Activated T-cell treated with anti-CD3 and anti-CD28 coated beads, Interleukin-2, amount 50 U/mL, for 4 hours (primary cell): Measurements from ENCODE around the gene LRG1. TPM values are rescaled to one million over a fixed set of nuclear protein-coding genes. Genes with fewer than 3 reads are reported as not detected.
"Not testable (repeated sequence)": the region's sequence is repeated elsewhere in the genome, so short reads cannot be mapped to it uniquely, and the experiment has no call there.

Experiments used
- ATAC-seq, 2 donors: fragments of 200-7000 bp; cut with Tn5 transposase; one replicate each; pipeline ENCODE4 v1.10.0; 2021
- DNase-seq: peaks from one replicate; pipeline ENCODE4 v3.0.0-alpha.2; 2020
- H3K27me3 Mint-ChIP-seq: one replicate; pipeline ENCODE4 v1.8.0; 2021; ENCODE audit warnings: low read depth, mixed read lengths
- H3K36me3 Mint-ChIP-seq: one replicate; pipeline ENCODE4 v1.8.0; 2022; ENCODE audit warnings: mixed read lengths; ENCODE audit not compliant: insufficient read depth
- H3K4me1 Mint-ChIP-seq: one replicate; pipeline ENCODE4 v1.8.0; 2021; ENCODE audit warnings: low read depth, mixed read lengths
- H3K4me3 Mint-ChIP-seq: one replicate; pipeline ENCODE4 v1.8.0; 2021; ENCODE audit warnings: mild to moderate bottlenecking, moderate library complexity, mixed read lengths
- H3K9me3 Mint-ChIP-seq: one replicate; pipeline ENCODE4 v1.8.0; 2021; ENCODE audit warnings: mixed read lengths
- total RNA-seq, 3 donors: library from RNA; stranded (reverse); gene quantifications; one replicate each; pipeline ENCODE4 v1.2.1, GENCODE V29; 2021

The LRG1 gene
- total RNA-seq, 3 donors from 2014 or later = 0.08 to 0.24 (median 0.15) TPM

GRCh38 chr19:4550018-4550417 is 10.2 kb upstream of the LRG1 start:
- H3K9me3 Mint-ChIP-seq = no peaks in the 10 kb centered on the region
- ATAC-seq (no peak), DNase-seq (no peak)
- H3K4me1 Mint-ChIP-seq = no peaks in the 10 kb centered on the region
- peaks cover 9% of the 10 kb centered on the region for H3K27me3 Mint-ChIP-seq
- no peak overlapping the region for H3K4me3 Mint-ChIP-seq
- no peaks in the 10 kb centered on the region for H3K36me3 Mint-ChIP-seq

GRCh38 chr19:4548238-4548584 is 8.4 kb upstream of the LRG1 start:
- ATAC-seq = no peak
- H3K4me1 Mint-ChIP-seq = no peaks in the 10 kb centered on the region
- H3K36me3 Mint-ChIP-seq = no peaks in the 10 kb centered on the region
- H3K4me3 Mint-ChIP-seq = no peak overlapping the region
- no peaks in the 10 kb centered on the region for H3K9me3 Mint-ChIP-seq
- peaks cover 9% of the 10 kb centered on the region for H3K27me3 Mint-ChIP-seq
- DNase-seq = no peak

- Mint-ChIP-seq H3K4me1 (no peaks in the 10 kb centered on the region), H3K27me3 (peaks cover 7% of the 10 kb centered on the region), H3K36me3 (no peaks in the 10 kb centered on the region), H3K4me3 (no peak overlapping the region), H3K9me3 (no peaks in the 10 kb centered on the region)
- peak; percentile 32 to 34 for ATAC-seq
- no peak for DNase-seq
These were observed 7.7 kb upstream of the LRG1 start for GRCh38 chr19:4547303-4548237.

GRCh38 chr19:4543842-4544647 is 4.2 kb upstream of the LRG1 start:
- H3K4me3 Mint-ChIP-seq = no peak overlapping the region
- ATAC-seq = no peak
- H3K4me1 Mint-ChIP-seq = peaks cover 5% of the 10 kb centered on the region
- H3K9me3 Mint-ChIP-seq = peaks cover 3% of the 10 kb centered on the region
- H3K27me3 Mint-ChIP-seq = peaks cover 5% of the 10 kb centered on the region
- no peaks in the 10 kb centered on the region for H3K36me3 Mint-ChIP-seq
- no peak for DNase-seq

GRCh38 chr19:4542896-4543841 is 3.3 kb upstream of the LRG1 start:
- Mint-ChIP-seq H3K9me3 (peaks cover 3% of the 10 kb centered on the region), H3K36me3 (no peaks in the 10 kb centered on the region), H3K27me3 (peaks cover 10% of the 10 kb centered on the region), H3K4me1 (peaks cover 5% of the 10 kb centered on the region), H3K4me3 (no peak overlapping the region)
- ATAC-seq (no peak), DNase-seq (no peak)

- not testable (repeated sequence) for H3K36me3 Mint-ChIP-seq, H3K9me3 Mint-ChIP-seq, H3K4me3 Mint-ChIP-seq, H3K4me1 Mint-ChIP-seq, ATAC-seq, DNase-seq
- peaks cover 16% of the 10 kb centered on the region for H3K27me3 Mint-ChIP-seq
These were observed 1.9 kb upstream of the LRG1 start for GRCh38 chr19:4541806-4542145.

- H3K9me3 Mint-ChIP-seq = peaks cover 3% of the 10 kb centered on the region
- H3K4me1 Mint-ChIP-seq = peaks cover 5% of the 10 kb centered on the region
- no peak overlapping the region for H3K4me3 Mint-ChIP-seq
- DNase-seq (no peak), ATAC-seq (no peak)
- H3K27me3 Mint-ChIP-seq = peaks cover 16% of the 10 kb centered on the region
- no peaks in the 10 kb centered on the region for H3K36me3 Mint-ChIP-seq
These were observed 1.4 kb upstream of the LRG1 start for GRCh38 chr19:4541114-4541805.

GRCh38 chr19:4539169-4539692 is 605 bp downstream of the LRG1 start:
- no peak for ATAC-seq
- peaks cover 3% of the 10 kb centered on the region for H3K9me3 Mint-ChIP-seq
- peaks cover 7% of the 10 kb centered on the region for H3K4me1 Mint-ChIP-seq
- no peaks in the 10 kb centered on the region for H3K36me3 Mint-ChIP-seq
- no peak for DNase-seq
- no peak overlapping the region for H3K4me3 Mint-ChIP-seq
- H3K27me3 Mint-ChIP-seq = peaks cover 21% of the 10 kb centered on the region

- Mint-ChIP-seq H3K9me3 (peaks cover 3% of the 10 kb centered on the region), H3K4me1 (peaks cover 7% of the 10 kb centered on the region), H3K27me3 (peaks cover 21% of the 10 kb centered on the region), H3K36me3 (no peaks in the 10 kb centered on the region), H3K4me3 (no peak overlapping the region)
- no peak for DNase-seq
- no peak for ATAC-seq
These were observed 1.3 kb downstream of the LRG1 start for GRCh38 chr19:4538601-4538954.

GRCh38 chr19:4537953-4538600 is 1.8 kb downstream of the LRG1 start:
- Mint-ChIP-seq H3K4me1 (peaks cover 7% of the 10 kb centered on the region), H3K27me3 (peaks cover 21% of the 10 kb centered on the region), H3K4me3 (no peak overlapping the region), H3K9me3 (peaks cover 3% of the 10 kb centered on the region), H3K36me3 (no peaks in the 10 kb centered on the region)
- ATAC-seq (no peak), DNase-seq (no peak)

- Mint-ChIP-seq H3K4me3 (no peak overlapping the region), H3K36me3 (no peaks in the 10 kb centered on the region), H3K4me1 (peaks cover 7% of the 10 kb centered on the region), H3K9me3 (peaks cover 3% of the 10 kb centered on the region), H3K27me3 (peaks cover 21% of the 10 kb centered on the region)
- no peak for DNase-seq
- ATAC-seq = no peak
These were observed 3.0 kb downstream of the LRG1 start for GRCh38 chr19:4536798-4537197.

- Mint-ChIP-seq H3K4me1 (peaks cover 6% of the 10 kb centered on the region), H3K36me3 (no peaks in the 10 kb centered on the region), H3K9me3 (no peaks in the 10 kb centered on the region), H3K4me3 (no peak within 1 kb of the TSS), H3K27me3 (peaks cover 21% of the 10 kb centered on the region)
- ATAC-seq (peak; percentile 43 to 51), DNase-seq (peak; percentile 27)
These were observed 4.8 kb downstream of the LRG1 start, which contains the start of gene PLIN5 for GRCh38 chr19:4534836-4535658. PLIN5 (minus strand) TSS chr19:4535224; CDS start chr19:4534074, 1,150 bp downstream.
